ENCODE measurements around the gene FBXO48.

Gene FBXO48

GRCh38 chr2:68467077-68467960 lies at the start of gene FBXO48, which contains the start of gene APLF (continued):
- TF ChIP-seq ZNF248 (tag by site-specific recombination; IDR thresholded peaks at IDR 0.05) (no peak), ZNF704 (tag by site-specific recombination; IDR thresholded peaks at IDR 0.05) (no peak), ZNF558 (tag by site-specific recombination; IDR thresholded peaks at IDR 0.05) (no peak), ZNF133 (tag by site-specific recombination; IDR thresholded peaks at IDR 0.05) (no peak), ZNF335 (tag by site-specific recombination; conservative IDR thresholded peaks at IDR 0.05) (peak; percentile 95), ZNF48 (tag by site-specific recombination; IDR thresholded peaks at IDR 0.05) (no peak), ZFP41 (tag by site-specific recombination; IDR thresholded peaks at IDR 0.05; ENCODE audit: borderline replicate concordance) (no peak), ZNF24 (tag by site-specific recombination; IDR thresholded peaks at IDR 0.05) (no peak), ZNF624 (tag by site-specific recombination; IDR thresholded peaks at IDR 0.05) (no peak), ZNF211 (tag by site-specific recombination; IDR thresholded peaks at IDR 0.05; ENCODE audit: low read depth) (no peak), ZNF830 (tag by site-specific recombination; IDR thresholded peaks at IDR 0.05; ENCODE audit: low read depth) (no peak), ZNF561 (tag by site-specific recombination; IDR thresholded peaks at IDR 0.05; ENCODE audit: borderline replicate concordance) (peak; percentile 57; the same call in 1 of the 2 replicates), ZNF837 (tag by site-specific recombination; IDR thresholded peaks at IDR 0.05) (no peak), ZSCAN4 (tag by site-specific recombination; IDR thresholded peaks at IDR 0.05) (no peak), ZNF449 (tag by site-specific recombination; IDR thresholded peaks at IDR 0.05) (peak; percentile 56; the same call in 1 of the 2 replicates), ZNF549 (tag by site-specific recombination; IDR thresholded peaks at IDR 0.05) (no peak), ZNF2 (tag by site-specific recombination; IDR thresholded peaks at IDR 0.05) (0 out of 2 replicates have a peak, but pooled peaks have one; percentile 24), BCL6B (tag by site-specific recombination; IDR thresholded peaks at IDR 0.05) (no peak), ZNF530 (tag by site-specific recombination; IDR thresholded peaks at IDR 0.05; ENCODE audit: low read depth) (no peak), CTCF (tag by site-specific recombination; IDR thresholded peaks at IDR 0.05) (no peak), ZNF132 (tag by site-specific recombination; IDR thresholded peaks at IDR 0.05; ENCODE audit: borderline replicate concordance) (no peak), KLF17 (tag by site-specific recombination; IDR thresholded peaks at IDR 0.05) (no peak), ZBTB7A (tag by site-specific recombination; IDR thresholded peaks at IDR 0.05; ENCODE audit: low read depth) (no peak), ZNF792 (tag by site-specific recombination; IDR thresholded peaks at IDR 0.05) (0 out of 2 replicates have a peak, but pooled peaks have one; percentile 59), ZNF670 (tag by site-specific recombination; IDR thresholded peaks at IDR 0.05; ENCODE audit: low read depth) (no peak), BCL11B (tag by site-specific recombination; IDR thresholded peaks at IDR 0.05; ENCODE audit: low read depth) (no peak), ZFP69B (tag by site-specific recombination; IDR thresholded peaks at IDR 0.05) (no peak)
- TF ChIP-seq, protein P1, sequence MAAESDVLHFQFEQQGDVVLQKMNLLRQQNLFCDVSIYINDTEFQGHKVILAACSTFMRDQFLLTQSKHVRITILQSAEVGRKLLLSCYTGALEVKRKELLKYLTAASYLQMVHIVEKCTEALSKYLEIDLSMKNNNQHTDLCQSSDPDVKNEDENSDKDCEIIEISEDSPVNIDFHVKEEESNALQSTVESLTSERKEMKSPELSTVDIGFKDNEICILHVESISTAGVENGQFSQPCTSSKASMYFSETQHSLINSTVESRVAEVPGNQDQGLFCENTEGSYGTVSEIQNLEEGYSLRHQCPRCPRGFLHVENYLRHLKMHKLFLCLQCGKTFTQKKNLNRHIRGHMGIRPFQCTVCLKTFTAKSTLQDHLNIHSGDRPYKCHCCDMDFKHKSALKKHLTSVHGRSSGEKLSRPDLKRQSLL (tag by site-specific recombination; IDR thresholded peaks at IDR 0.05): no peak
- TF ChIP-seq, protein P2, sequence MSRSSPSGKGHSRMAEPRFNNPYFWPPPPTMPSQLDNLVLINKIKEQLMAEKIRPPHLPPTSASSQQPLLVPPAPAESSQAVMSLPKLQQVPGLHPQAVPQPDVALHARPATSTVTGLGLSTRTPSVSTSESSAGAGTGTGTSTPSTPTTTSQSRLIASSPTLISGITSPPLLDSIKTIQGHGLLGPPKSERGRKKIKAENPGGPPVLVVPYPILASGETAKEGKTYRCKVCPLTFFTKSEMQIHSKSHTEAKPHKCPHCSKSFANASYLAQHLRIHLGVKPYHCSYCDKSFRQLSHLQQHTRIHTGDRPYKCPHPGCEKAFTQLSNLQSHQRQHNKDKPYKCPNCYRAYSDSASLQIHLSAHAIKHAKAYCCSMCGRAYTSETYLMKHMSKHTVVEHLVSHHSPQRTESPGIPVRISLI (tag by site-specific recombination; IDR thresholded peaks at IDR 0.05): no peak

Measured in HEK293 (cell line).